Astrocyte of the spinal cord (primary cell): Measurements from ENCODE around the gene IL10RB.
A peak's percentile ranks its signal among the peaks of the same experiment; 100 is the strongest.

Source experiments
- DNase-seq: peaks from one replicate; pipeline ENCODE4 v3.0.0; 2011; ENCODE audit warnings: low read depth, low spot score
- H3K4me3 ChIP-seq: 2 replicates; pipeline ENCODE4 v1.5.1; 2011; ENCODE audit warnings: low read depth, mild to moderate bottlenecking, low read length, moderate library complexity
- CTCF ChIP-seq: IDR thresholded peaks from 2 replicates; pipeline ENCODE4 v1.5.1; 2012; ENCODE audit warnings: low read depth, mild to moderate bottlenecking, low read length, inconsistent platforms
- in situ Hi-C: cut with HindIII; loops from 2 replicates; pipeline ENCODE4 v1.10.0; 2017; ENCODE audit warnings: low sequenced_read_pairs

Gene IL10RB

GRCh38 chr21:33286600-33287456 is 20.7 kb downstream of the IL10RB start:
- DNase-seq, result peak; percentile 82
- no peak for TF ChIP-seq CTCF
- in situ Hi-C loops, result no loop called here
- no peak overlapping the region for H3K4me3 ChIP-seq

GRCh38 chr21:33289199-33289819 is 23.1 kb downstream of the IL10RB start:
- in situ Hi-C loops, result no loop called here
- peak; percentile 49 for DNase-seq
- no peak for TF ChIP-seq CTCF
- H3K4me3 ChIP-seq, result no peak overlapping the region

- DNase-seq, result no peak
- in situ Hi-C loops, result no loop called here
- H3K4me3 ChIP-seq, result no peak overlapping the region
- TF ChIP-seq CTCF, result no peak
These were observed 24.3 kb downstream of the IL10RB start for GRCh38 chr21:33290441-33290840.

GRCh38 chr21:33291686-33292085 is 25.5 kb downstream of the IL10RB start:
- in situ Hi-C loops, result no loop called here
- no peak for DNase-seq

GRCh38 chr21:33292724-33293123 is 26.6 kb downstream of the IL10RB start:
- H3K4me3 ChIP-seq, result no peak overlapping the region
- TF ChIP-seq CTCF, result no peak
- in situ Hi-C loops, result no loop called here
- DNase-seq, result no peak

More at GRCh38 chr21:33291686-33292085, 25.5 kb downstream of the IL10RB start:
- H3K4me3 ChIP-seq, result no peak overlapping the region
- TF ChIP-seq CTCF, result no peak

GRCh38 chr21:33293136-33293535 is 27.0 kb downstream of the IL10RB start:
- TF ChIP-seq CTCF, result no peak
- DNase-seq, result no peak
- H3K4me3 ChIP-seq, result no peak overlapping the region
- in situ Hi-C loops, result no loop called here
